ENCODE measurements around the gene TCEAL7.
"Not testable (repeated sequence)": the region's sequence is repeated elsewhere in the genome, so short reads cannot be mapped to it uniquely, and the experiment has no call there.

TCEAL7 gene, protein sequence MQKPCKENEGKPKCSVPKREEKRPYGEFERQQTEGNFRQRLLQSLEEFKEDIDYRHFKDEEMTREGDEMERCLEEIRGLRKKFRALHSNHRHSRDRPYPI

GRCh38 chrX:103329991-103330390 lies at the start of gene TCEAL7:
TSS of gene TCEAL7 (plus strand) at chrX:103330239. CDS start at chrX:103331404, 1,165 bp downstream.
- DNase-seq = no peak

GRCh38 chrX:103293118-103293517 lies 36.9 kb upstream of the TCEAL7 start:
- no peak for DNase-seq

DNA sequence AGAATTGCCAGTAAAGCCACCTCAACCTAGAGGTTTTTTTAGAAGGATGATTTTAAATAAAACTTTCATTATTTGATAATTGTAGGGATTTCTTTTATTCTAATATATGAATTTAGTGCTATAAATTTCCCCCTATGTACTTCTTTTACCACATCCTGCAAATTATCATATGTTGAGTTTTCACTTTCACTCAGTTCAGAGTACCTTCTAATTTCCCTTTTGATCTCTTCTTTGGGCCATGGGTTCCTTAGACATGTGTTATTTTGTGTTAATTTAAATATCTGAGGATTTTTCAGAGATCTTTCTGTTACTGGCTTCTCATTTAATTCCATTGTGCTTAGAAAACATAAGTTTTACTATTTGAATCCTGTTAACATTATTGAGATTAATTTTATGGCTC lies 25.3 kb upstream of the TCEAL7 start:
- no peak for DNase-seq

GRCh38 chrX:103305666-103306065 lies 24.4 kb upstream of the TCEAL7 start:
- not testable (repeated sequence) for DNase-seq

GRCh38 chrX:103309860-103310554 lies 20.0 kb upstream of the TCEAL7 start:
- DNase-seq = no peak

GRCh38 chrX:103310555-103311398 lies 19.3 kb upstream of the TCEAL7 start, which contains the start of gene BEX2:
TSS of gene BEX2 (minus strand) at chrX:103310990. CDS start at chrX:103309976, 1,014 bp downstream.
- DNase-seq = no peak

GRCh38 chrX:103311399-103311780 lies 18.6 kb upstream of the TCEAL7 start:
- no peak for DNase-seq

- DNase-seq = no peak
These were observed 746 bp downstream of the TCEAL7 start for GRCh38 chrX:103330681-103331288.

DNA sequence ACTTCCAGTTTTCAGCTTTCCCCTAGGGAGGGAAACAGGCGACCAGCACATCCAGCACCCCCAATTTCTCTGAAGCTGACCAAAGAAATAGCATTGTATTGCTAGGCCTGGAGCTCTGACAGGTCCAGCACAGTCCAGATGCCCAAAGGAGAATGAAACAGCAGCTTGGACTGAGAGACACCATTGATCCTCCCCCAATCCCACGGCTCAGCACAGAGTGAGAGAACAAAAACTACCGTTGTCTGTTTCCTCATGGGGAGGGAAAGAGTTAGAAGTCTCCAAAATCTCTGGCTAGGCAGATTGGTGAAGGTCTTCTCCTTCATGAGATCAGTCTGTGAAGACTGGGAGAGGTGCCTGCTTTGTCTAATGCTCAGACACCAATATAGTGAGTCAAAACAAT lies 8.6 kb downstream of the TCEAL7 start:
- DNase-seq = no peak

- no peak for DNase-seq
These were observed 13.1 kb downstream of the TCEAL7 start for GRCh38 chrX:103343105-103343504.

GRCh38 chrX:103344606-103345005 lies 14.6 kb downstream of the TCEAL7 start:
- no peak for DNase-seq

DNA sequence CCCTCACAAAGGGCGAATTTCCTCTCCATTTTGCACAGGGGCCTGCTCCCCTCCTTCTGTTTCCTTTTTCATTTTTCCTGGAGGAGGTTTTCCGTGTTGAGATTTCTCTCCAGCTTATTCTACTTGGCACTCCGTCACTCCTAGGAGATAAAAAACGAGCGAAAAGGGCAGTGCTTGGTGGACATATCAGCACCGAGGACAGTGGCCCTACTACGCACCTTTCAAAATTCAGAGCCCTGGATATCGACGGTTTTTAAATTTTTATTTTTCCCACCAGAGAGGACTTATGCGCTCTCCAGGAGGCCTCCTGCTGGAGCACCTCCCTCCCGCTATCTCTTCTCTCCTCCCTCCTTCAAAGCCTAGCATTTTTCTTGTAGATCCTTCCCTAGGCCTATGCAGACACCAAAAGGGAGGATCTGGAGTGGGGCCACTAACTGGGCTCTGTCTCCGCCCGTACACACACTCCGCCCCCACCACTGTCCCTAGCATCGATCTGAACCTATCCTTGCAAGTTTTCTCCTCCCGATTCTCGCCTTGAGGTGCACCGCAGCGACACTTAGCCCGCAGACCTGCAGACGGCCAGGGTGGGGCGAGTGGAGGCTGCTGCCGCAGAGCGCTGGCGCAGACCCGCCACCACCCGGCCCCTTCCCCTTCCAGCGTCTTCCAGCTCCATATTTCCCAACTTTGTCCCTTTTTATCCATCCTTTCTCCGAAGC lies 17.8 kb downstream of the TCEAL7 start:
- DNase-seq = no peak

GRCh38 chrX:103356130-103356798 lies 26.2 kb downstream of the TCEAL7 start, which contains the start of gene TCEAL9:
TSS of gene TCEAL9 (plus strand) at chrX:103356506. CDS start at chrX:103357685, 1,179 bp downstream.
- DNase-seq = no peak

- no peak for DNase-seq
These were observed 26.8 kb downstream of the TCEAL7 start for GRCh38 chrX:103356858-103357257.

GRCh38 chrX:103357871-103358270 lies 27.8 kb downstream of the TCEAL7 start:
- DNase-seq = no peak

DNA sequence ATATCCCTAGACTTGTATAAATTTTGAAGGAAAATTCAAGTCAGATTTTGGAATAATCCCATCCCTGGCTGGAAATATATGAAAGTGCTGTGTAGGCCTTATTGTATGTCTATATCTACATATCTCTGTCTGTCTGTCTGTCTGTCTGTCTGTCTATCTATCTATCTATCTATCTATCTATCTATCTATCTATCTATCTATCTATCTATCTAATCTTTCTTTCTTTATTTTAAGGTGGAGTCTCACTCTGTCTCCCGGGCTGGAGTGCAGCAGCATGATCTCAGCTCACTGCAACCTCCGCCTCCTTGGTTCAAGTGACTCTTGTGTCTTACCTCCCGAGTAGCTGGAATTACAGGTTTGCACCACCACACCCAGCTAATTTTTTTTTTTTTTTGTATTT lies 29.6 kb downstream of the TCEAL7 start:
- not testable (repeated sequence) for DNase-seq

GRCh38 chrX:103360092-103360491 lies 30.1 kb downstream of the TCEAL7 start:
- no peak for DNase-seq

GRCh38 chrX:103360916-103361315 lies 30.9 kb downstream of the TCEAL7 start:
- no peak for DNase-seq

DNA sequence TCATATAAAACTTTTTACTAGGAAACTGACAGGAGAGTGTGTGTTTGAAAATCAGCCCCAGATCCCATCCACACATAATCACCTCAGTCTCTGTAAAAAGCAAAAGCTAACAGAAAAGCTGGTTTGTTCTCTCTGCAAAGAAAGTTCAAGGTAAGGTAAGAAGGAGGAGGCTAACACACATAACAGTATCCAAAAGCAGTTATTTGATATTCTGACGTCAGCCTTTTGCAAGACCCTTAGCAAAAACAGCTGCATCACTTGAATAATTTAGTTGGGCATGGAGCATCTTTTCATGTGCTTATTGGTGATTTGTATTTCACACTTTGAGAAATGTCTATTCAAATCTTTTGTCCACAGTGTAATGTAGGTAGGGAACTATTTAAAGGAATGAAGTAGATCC lies 31.8 kb downstream of the TCEAL7 start:
- DNase-seq = no peak

- no peak for DNase-seq
These were observed 32.4 kb downstream of the TCEAL7 start for GRCh38 chrX:103362474-103362873.

DNA sequence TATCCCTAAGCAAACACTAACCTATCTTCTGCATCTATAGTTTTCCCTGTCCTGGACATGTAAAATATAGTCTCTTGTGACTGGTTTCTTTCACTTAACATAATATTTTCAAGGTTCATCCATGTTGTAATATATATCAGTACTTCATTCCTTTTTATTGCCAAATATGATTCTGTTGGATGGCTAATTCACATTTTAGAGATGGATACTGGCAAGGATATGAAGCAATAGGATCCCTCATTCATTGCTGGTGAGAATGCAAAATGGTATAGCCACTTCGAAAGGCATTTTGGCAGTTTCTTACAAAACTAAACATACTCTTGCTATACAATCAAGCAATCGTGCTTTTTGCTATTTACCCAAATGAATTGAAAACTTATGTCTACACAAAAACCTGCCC lies 33.0 kb downstream of the TCEAL7 start:
- no peak for DNase-seq

- DNase-seq = no peak
These were observed 37.5 kb downstream of the TCEAL7 start for GRCh38 chrX:103367502-103367901.

Data from 8988T (cell line).